GM13976 (cell line): ENCODE data around the gene ABHD15.

Experiments
- DNase-seq: peaks from one replicate; pipeline ENCODE4 v3.0.0; 2012; ENCODE audit warnings: low spot score
- in situ Hi-C: fragments of 300-500 bp; cut with MboI; formaldehyde crosslinking; loops from one replicate; pipeline ENCODE4 v1.12.0; 2022; ENCODE audit warnings: low sequenced_read_pairs, mixed read lengths, inconsistent platforms; ENCODE audit not compliant: unreplicated experiment
- TF ChIP-seq, protein P1 (sequence below): IDR thresholded peaks from 2 replicates; pipeline ENCODE4 v1.5.1; 2012; ENCODE audit warnings: borderline replicate concordance, mild to moderate bottlenecking; ENCODE audit not compliant: insufficient read depth; ENCODE audit errors: extremely low read depth, missing control alignments, control extremely low read depth

Gene ABHD15

GRCh38 chr17:29567304-29567553 is 392 bp upstream of the ABHD15 start:
- TF ChIP-seq, protein P1, sequence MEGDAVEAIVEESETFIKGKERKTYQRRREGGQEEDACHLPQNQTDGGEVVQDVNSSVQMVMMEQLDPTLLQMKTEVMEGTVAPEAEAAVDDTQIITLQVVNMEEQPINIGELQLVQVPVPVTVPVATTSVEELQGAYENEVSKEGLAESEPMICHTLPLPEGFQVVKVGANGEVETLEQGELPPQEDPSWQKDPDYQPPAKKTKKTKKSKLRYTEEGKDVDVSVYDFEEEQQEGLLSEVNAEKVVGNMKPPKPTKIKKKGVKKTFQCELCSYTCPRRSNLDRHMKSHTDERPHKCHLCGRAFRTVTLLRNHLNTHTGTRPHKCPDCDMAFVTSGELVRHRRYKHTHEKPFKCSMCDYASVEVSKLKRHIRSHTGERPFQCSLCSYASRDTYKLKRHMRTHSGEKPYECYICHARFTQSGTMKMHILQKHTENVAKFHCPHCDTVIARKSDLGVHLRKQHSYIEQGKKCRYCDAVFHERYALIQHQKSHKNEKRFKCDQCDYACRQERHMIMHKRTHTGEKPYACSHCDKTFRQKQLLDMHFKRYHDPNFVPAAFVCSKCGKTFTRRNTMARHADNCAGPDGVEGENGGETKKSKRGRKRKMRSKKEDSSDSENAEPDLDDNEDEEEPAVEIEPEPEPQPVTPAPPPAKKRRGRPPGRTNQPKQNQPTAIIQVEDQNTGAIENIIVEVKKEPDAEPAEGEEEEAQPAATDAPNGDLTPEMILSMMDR: no peak
- in situ Hi-C loops: no loop called here
- no peak for DNase-seq

- in situ Hi-C loops: no loop called here
- TF ChIP-seq, protein P1: peak; percentile 3
- DNase-seq: peak; percentile 77
Observed at GRCh38 chr17:29565643-29566472, 979 bp downstream of the ABHD15 start.

DNA sequence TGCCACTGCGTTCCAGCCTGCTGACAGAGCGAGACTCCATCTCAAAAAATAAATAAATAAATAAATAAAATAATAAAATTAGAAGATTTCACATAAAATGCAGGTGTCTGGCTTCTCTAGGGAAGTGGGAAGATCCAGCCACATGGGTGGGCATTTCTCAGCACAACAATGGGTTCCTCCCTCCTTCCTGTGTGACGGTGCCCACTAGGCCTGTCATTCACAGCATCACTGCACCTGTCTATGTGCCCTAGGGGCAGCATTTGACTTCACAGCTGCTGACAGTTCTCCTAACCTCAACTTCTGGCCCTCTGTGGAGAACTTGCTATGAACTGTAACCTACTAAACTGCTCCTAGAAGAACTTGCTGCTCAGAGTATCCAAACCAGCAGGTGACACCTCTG is 3.0 kb downstream of the ABHD15 start:
- in situ Hi-C loops: no loop called here
- DNase-seq: peak; percentile 12
- TF ChIP-seq, protein P1: no peak

GRCh38 chr17:29562615-29563014 is 4.2 kb downstream of the ABHD15 start:
- TF ChIP-seq, protein P1: no peak
- no peak for DNase-seq
- in situ Hi-C loops: no loop called here

DNA sequence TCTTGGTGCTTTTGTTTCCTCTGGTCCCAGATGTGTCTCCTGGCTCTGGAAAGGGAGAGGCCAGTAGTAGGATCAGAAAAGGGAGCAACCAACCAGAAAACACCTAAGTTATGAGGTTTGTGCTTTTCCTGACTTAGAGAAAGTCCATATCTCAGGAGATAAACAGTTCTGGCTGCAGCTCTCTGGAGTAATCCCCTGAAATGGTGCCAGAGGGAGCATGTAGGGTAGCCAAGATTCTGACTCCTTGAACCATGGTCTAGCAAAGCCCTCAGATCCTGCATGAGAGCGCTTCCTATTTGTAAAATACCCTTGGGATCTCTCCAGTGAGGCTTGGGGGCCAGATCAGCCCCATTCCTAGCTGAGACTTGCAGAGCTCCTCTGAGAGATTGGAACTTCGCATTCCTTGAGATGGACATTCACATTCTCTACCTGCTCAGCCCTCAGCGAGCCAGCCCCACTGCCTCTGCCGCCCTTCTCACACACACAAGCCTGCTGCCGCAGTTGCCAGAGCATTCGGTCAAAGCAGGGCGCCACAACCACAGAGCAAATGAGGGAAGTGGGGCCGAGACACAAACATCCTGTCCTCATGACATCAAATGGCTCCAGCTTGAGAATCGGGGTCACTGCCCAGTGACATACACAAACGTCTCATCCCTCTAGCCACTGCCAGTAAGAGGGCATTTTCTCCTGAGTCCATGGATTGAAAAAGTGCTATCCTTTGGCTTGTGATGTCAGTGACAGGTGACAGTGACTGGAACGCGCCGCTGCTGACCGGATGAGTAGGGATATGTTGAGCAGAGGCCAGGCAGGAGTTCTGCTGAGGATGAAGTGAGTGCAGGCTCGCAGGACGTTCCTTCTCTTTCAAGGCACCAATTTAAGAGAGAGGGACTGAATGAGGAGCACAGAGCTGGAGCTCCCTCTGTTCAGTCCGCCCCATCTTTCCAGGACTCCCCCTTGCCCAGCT is 5.0 kb downstream of the ABHD15 start:
- TF ChIP-seq, protein P1: no peak
- in situ Hi-C loops: no loop called here
- peak; percentile 17 for DNase-seq

DNA sequence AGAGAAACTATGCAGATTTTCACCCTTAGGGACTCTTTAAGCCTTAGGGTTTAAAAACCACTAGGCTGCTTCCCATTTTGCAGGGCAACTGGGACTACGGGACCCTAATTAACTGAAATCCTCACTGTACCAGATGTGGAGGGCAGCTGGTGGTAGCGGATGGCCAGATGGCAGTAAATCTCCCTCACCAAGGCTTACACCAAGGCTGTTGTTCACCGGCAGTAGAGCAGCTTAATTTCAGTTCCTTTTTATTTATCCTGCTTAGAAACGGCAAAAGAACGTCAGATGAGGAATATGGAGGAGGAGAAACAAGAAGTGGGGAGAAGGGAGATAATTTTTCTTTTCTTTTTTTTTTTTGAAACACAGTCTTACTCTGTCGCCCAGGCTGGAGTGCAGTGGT is 6.5 kb downstream of the ABHD15 start:
- DNase-seq: no peak
- in situ Hi-C loops: no loop called here
- TF ChIP-seq, protein P1: no peak
